Measurements from ENCODE around the gene ROR2.

Gene ROR2

DNA sequence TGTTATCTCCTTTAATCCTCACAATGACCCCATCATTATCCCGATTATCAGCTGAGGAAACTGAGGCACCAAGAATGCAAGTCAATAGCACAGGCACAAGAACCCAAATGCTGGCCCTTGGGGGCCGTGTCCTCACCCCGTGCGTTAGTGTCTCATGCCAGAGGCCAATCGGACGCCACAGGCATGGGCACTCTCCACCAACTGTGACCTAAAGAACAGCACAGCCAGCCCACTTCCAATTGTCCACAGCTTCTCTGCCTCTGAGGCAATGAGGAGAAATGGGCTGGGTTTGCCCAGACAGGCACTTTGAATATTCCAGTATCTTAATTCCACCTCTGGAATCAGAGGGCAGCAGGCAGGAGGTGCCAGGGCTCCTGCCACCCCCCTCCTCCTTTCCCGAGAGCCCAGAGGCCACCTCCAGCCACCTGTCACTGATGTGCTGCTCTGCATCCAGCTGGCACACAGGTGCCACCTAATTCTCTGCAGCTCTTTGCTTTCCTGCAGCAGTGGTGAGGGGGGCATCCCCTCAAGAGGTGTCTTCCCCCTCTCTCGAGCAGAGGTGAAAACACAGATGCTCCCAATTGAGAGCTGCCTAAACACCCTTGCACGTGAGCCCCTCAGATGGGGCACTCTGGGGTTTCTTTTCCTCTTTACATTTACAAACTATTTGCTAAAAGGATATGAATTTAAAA lies 107.5 kb downstream of the ROR2 start:
- DNase-seq: no peak

- DNase-seq: no peak
Measured at GRCh38 chr9:91841591-91841990, 108.4 kb downstream of the ROR2 start.

- DNase-seq: no peak
Measured at GRCh38 chr9:91840882-91841281, 109.1 kb downstream of the ROR2 start.

DNA sequence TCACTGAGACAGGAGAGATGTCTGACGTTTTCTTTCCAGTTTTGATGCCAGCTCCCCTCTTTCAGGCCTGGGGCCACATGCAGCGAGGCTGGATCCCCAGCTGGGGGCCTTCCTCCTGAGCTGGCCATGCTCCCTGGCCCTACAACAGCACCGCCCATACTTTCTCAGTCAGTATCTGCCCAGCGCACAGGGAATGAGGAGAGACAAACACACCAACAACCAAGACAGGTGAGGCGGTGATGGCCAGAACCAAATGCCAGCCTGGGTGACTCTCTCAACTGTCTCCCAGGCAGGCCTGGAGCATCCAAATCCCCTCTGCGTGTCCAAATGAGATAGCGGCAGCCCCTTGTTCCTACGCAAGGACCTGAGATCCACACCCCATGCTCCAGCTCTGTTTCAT lies 109.6 kb downstream of the ROR2 start:
- no peak for DNase-seq

- no peak for DNase-seq
Measured at GRCh38 chr9:91839926-91840465, 110.0 kb downstream of the ROR2 start.

GRCh38 chr9:91837981-91838731 lies 111.9 kb downstream of the ROR2 start:
- DNase-seq: no peak

- no peak for DNase-seq
Measured at GRCh38 chr9:91836515-91836914, 113.5 kb downstream of the ROR2 start.

DNA sequence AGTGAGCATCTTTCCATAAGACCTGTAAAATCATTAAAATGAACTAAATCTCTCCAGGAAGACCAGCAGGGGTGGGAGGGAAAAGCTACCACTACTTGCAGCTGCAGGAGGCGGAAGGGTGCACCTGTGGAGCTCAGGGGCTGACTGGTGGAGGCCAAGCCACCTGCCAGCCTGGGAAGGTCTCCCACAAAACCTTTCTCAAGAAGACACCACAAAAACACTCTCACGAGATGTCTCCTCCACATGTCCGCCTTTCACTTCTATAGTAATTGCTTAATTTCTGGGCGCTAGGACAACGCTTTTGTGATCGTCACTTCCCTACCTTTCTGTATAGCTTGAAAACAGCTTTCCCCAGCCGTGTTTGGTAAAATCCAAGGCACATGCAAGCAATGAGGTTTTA lies 114.4 kb downstream of the ROR2 start:
- DNase-seq: no peak

DNA sequence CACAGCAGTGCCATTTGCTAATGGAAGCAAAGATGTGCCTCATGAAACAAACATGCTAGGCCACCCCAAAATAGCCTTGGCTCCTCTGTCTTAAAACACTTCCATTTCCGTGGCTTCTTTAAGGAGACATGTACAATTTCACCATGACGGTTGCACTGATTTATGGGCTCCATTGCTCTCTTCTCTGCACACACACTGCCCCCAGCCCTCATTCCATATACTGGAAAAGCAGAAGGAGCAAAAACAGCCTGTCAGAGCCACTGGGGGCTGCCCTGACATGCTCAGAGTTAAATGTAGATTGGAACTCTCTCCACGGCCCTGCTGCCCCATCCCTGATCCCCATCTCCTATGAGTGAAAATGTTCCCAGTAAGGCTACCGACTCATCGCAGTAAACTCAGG lies 114.8 kb downstream of the ROR2 start:
- no peak for DNase-seq

DNA sequence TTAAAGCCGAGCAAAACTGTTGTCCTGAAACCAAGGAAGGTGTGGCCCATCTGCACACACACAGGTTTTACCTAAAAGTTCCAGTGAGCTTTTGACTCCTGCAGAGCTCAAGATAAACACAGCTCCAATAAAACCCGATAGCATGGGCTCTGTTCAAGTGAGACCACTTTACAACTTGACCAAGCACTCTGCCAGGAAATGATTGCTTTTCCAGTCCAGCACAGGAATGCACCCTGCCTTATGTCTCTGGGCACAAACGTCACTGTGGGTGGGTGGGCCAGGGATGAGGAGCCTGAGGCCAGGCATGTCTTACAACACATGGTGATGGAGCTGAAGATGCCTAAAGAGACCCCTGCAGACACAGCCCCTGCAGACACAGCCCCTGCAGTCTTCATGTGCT lies 115.3 kb downstream of the ROR2 start:
- DNase-seq: no peak

DNA sequence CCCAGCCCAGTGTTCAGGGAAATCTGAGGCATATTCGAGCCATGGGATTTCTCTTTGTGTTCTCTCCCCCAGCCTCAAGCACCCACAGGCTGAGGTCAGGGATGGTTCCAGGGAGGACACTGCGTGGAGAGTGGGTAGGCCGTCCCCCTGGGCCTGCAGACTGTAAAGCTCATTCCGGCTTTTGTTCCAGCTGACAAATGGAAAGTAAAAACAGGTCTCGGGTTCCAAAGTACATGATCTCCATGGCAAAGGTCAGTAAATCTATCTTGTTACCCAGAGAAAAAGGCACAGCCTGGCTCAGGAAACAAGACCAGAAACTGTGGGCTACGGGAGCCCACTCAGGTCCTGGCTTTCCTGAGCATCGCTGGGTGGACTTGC lies 116.2 kb downstream of the ROR2 start:
- no peak for DNase-seq

DNA sequence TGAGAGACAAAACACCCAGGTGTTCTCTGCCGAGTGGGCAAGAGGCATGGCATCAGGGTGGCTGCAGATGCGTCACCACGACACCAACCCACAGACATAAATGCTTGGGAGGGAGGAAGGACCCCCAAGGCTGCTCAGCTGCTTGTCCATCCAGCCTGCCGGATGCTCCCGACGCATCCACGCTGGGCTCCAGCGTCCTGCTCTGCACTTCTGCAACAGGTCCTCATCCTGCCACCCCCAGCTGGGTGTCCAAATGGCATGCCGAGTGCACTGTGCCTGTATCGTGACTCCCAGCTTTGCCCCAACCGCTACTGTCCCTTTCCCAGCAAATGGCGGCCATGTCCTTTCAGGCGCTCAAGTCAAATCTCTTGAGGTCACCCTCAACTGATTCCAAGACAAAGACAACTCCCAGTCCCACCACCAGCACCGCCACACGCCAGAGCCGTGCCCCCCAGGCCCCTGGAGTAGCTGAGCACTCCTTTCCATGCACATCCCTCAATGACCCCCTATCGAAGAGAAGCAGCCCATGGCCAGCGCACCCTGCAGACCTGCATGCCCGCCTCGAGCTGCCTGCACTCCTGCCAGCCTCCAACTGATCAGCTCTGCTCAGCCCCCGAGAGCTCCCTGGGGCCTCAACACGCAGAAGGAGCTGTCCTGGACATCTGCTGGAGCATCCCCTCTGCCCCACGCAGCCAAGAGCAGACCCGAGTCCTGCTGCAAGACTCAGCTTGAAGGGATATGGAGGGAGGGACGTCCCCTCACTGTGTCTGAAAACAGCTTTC lies 116.7 kb downstream of the ROR2 start:
- DNase-seq: no peak

GRCh38 chr9:91832322-91832721 lies 117.7 kb downstream of the ROR2 start:
- no peak for DNase-seq

GRCh38 chr9:91825866-91826265 lies 124.2 kb downstream of the ROR2 start:
- no peak for DNase-seq

GRCh38 chr9:91825422-91825821 lies 124.6 kb downstream of the ROR2 start:
- DNase-seq: no peak

- no peak for DNase-seq
Measured at GRCh38 chr9:91824601-91825305, 125.3 kb downstream of the ROR2 start.

GRCh38 chr9:91824151-91824550 lies 125.9 kb downstream of the ROR2 start:
- no peak for DNase-seq

- no peak for DNase-seq
Measured at GRCh38 chr9:91820949-91821880, 128.8 kb downstream of the ROR2 start.

- DNase-seq: no peak
Measured at GRCh38 chr9:91820126-91820750, 129.8 kb downstream of the ROR2 start.

- no peak for DNase-seq
Measured at GRCh38 chr9:91818647-91819403, 131.2 kb downstream of the ROR2 start.

All from right kidney (tissue), 1 donor.